Tibial nerve (tissue), 4 donors: ENCODE results near the gene CACNA1I. TPM values are rescaled to one million over a fixed set of nuclear protein-coding genes. Genes with fewer than 3 reads are reported as not detected.

Experiments
- DNase-seq, 2 donors: peaks; one replicate each; pipeline ENCODE4 v3.0.0-alpha.2; 2019; ENCODE audit warnings: low spot score in 2 of 2
- H3K27ac ChIP-seq, 4 donors: fragments of 200-600 bp; sonication (generic) in 3 of 4; one replicate each; pipeline ENCODE4 v1.5.1; 2017 to 2019; ENCODE audit warnings: mild to moderate bottlenecking in 1 of 4
- H3K27me3 ChIP-seq, 2 donors: fragments of 200-600 bp; sonication (generic) in 1 of 2; one replicate each; pipeline versions ENCODE4 v1.5.1 to v1.6.0; 2017 to 2019
- H3K36me3 ChIP-seq, 3 donors: fragments of 200-600 bp; sonication (generic); one replicate each; pipeline ENCODE4 v1.5.1; 2018 to 2019
- H3K4me1 ChIP-seq, 4 donors: fragments of 200-600 bp; sonication (generic) in 3 of 4; one replicate each; pipeline ENCODE4 v1.5.1; 2017 to 2019
- H3K4me3 ChIP-seq, 4 donors: fragments of 200-600 bp; sonication (generic) in 3 of 4; one replicate each; pipeline ENCODE4 v1.5.1; 2017 to 2019; ENCODE audit warnings: mild to moderate bottlenecking in 1 of 4, moderate library complexity in 1 of 4
- H3K9me3 ChIP-seq, 4 donors: fragments of 200-600 bp; sonication (generic) in 3 of 4; one replicate each; pipeline ENCODE4 v1.5.1; 2017 to 2019
- CTCF ChIP-seq, 5 experiments: fragments of 200-600 bp in 3 of 5; fragments of 450-650 bp in 2 of 5; sonication (generic) in 3 of 5; IDR thresholded peaks; one replicate each; pipeline ENCODE4 v1.5.1; 2016 to 2019; ENCODE audit warnings: antibody characterized with exemption in 5 of 5, mild to moderate bottlenecking in 3 of 5, moderate library complexity in 2 of 5
- EP300 ChIP-seq, 2 donors: sonication (generic); formaldehyde crosslinking; IDR thresholded peaks; one replicate each; pipeline ENCODE4 v1.6.1; 2017; ENCODE audit warnings: antibody characterized with exemption in 2 of 2, mild to moderate bottlenecking in 1 of 2
- POLR2A ChIP-seq, 2 donors: fragments of 450-650 bp; IDR thresholded peaks; one replicate each; pipeline ENCODE4 v1.6.1; 2017; ENCODE audit warnings: antibody characterized with exemption in 2 of 2, mild to moderate bottlenecking in 2 of 2, moderate library complexity in 2 of 2
- WGBS, 2 donors: methylation state at CpG; one replicate each; pipeline ENCODE4 v1.1.5; 2018; 5-methylcytosine and 5-hydroxymethylcytosine counted together
- total RNA-seq, 4 donors: library from RNA; depleted of rRNA; stranded (reverse); fragments of >200 nt; gene quantifications; one replicate each; pipeline ENCODE4 v1.1.0, GENCODE V29; 2016

The CACNA1I gene
- total RNA-seq, 4 donors from 2014 or later, result 0.42 to 0.78 (median 0.52) TPM

GRCh38 chr22:39715778-39716495 is 145.4 kb downstream of the CACNA1I start:
- H3K4me1 ChIP-seq, result no peaks in the 10 kb centered on the region
- WGBS, 2 donors, result 80 to 81% methylated on average over 24 to 25 of the region's 25 CpGs
- DNase-seq, result no peak
- no peak overlapping the region for H3K27ac ChIP-seq
- H3K4me3 ChIP-seq, result no peak overlapping the region
- no peaks in the 10 kb centered on the region for H3K9me3 ChIP-seq
- peaks cover 0 to 4% of the 10 kb centered on the region in 2 donors for H3K27me3 ChIP-seq
- no peaks in the 10 kb centered on the region for H3K36me3 ChIP-seq
- no peak for TF ChIP-seq EP300 (IDR thresholded peaks at IDR 0.05)
- TF ChIP-seq CTCF (IDR thresholded peaks at IDR 0.05), result no peak
- TF ChIP-seq POLR2A (IDR thresholded peaks at IDR 0.05), result no peak

GRCh38 chr22:39716534-39716933 is 146.0 kb downstream of the CACNA1I start:
- H3K9me3 ChIP-seq, result no peaks in the 10 kb centered on the region
- peaks cover 0 to 3% of the 10 kb centered on the region in 2 donors for H3K27me3 ChIP-seq
- WGBS, 2 donors, result 51 to 63% methylated on average over 8 to 10 of the region's 10 CpGs
- peaks cover 0 to 6% (median 0%) of the 10 kb centered on the region in 4 donors for H3K4me1 ChIP-seq
- H3K36me3 ChIP-seq, result no peaks in the 10 kb centered on the region
- DNase-seq, result no peak
- TF ChIP-seq POLR2A (IDR thresholded peaks at IDR 0.05) (no peak), CTCF (IDR thresholded peaks at IDR 0.05) (no peak)
- no peak overlapping the region for H3K27ac ChIP-seq
- H3K4me3 ChIP-seq, result no peak overlapping the region

GRCh38 chr22:39717099-39717498 is 146.5 kb downstream of the CACNA1I start:
- TF ChIP-seq CTCF (IDR thresholded peaks at IDR 0.05), result no peak
- TF ChIP-seq EP300 (IDR thresholded peaks at IDR 0.05), result no peak
- no peak for TF ChIP-seq POLR2A (IDR thresholded peaks at IDR 0.05)
- no peaks in the 10 kb centered on the region for H3K9me3 ChIP-seq
- peaks cover 0 to 6% (median 0%) of the 10 kb centered on the region in 4 donors for H3K4me1 ChIP-seq
- H3K27ac ChIP-seq, result no peak overlapping the region
- WGBS, 2 donors, result 37 to 39% methylated on average over 8 of the region's 8 CpGs
- H3K27me3 ChIP-seq, result no peaks in the 10 kb centered on the region
- H3K4me3 ChIP-seq, result no peak overlapping the region
- no peaks in the 10 kb centered on the region for H3K36me3 ChIP-seq
- no peak for DNase-seq

- WGBS, 2 donors, result 79 to 83% methylated on average over 7 of the region's 7 CpGs
- TF ChIP-seq POLR2A (IDR thresholded peaks at IDR 0.05) (no peak), EP300 (IDR thresholded peaks at IDR 0.05) (no peak), CTCF (IDR thresholded peaks at IDR 0.05) (no peak)
- no peaks in the 10 kb centered on the region for H3K9me3 ChIP-seq
- no peaks in the 10 kb centered on the region for H3K27me3 ChIP-seq
- peaks cover 0 to 6% (median 0%) of the 10 kb centered on the region in 4 donors for H3K4me1 ChIP-seq
- no peak overlapping the region for H3K27ac ChIP-seq
- H3K4me3 ChIP-seq, result no peak overlapping the region
- DNase-seq, result no peak
- H3K36me3 ChIP-seq, result no peaks in the 10 kb centered on the region
These were observed 147.7 kb downstream of the CACNA1I start for GRCh38 chr22:39718206-39718605.

- Histone ChIP-seq H3K27ac (no peak overlapping the region), H3K4me3 (no peak overlapping the region), H3K4me1 (peaks cover 0 to 6% (median 0%) of the 10 kb centered on the region in 4 donors), H3K27me3 (no peaks in the 10 kb centered on the region), H3K36me3 (no peaks in the 10 kb centered on the region), H3K9me3 (no peaks in the 10 kb centered on the region)
- no peak for DNase-seq
- WGBS, 2 donors, result 91 to 93% methylated on average over 8 of the region's 8 CpGs
- no peak for TF ChIP-seq CTCF (IDR thresholded peaks at IDR 0.05)
- no peak for TF ChIP-seq POLR2A (IDR thresholded peaks at IDR 0.05)
- TF ChIP-seq EP300 (IDR thresholded peaks at IDR 0.05), result no peak
These were observed 148.4 kb downstream of the CACNA1I start for GRCh38 chr22:39718921-39719475.
